GM12878 (cell line): ENCODE results near the gene PRKCD. TPM values are rescaled to one million over a fixed set of nuclear protein-coding genes. Genes with fewer than 3 reads are reported as not detected.
A peak's percentile ranks its signal among the peaks of the same experiment; 100 is the strongest.

ENCODE experiments used
- BHLHE40 ChIP-seq, 2 experiments: fragments of 450-650 bp in 1 of 2; IDR thresholded peaks; 2 replicates each; pipeline ENCODE4 v1.6.1; 2011 to 2017; ENCODE audit warnings: low read depth in 2 of 2, borderline replicate concordance in 1 of 2, improper control_type of control experiment in 1 of 2, low read length in 1 of 2, mild to moderate bottlenecking in 1 of 2
- CHD2 ChIP-seq: IDR thresholded peaks from 2 replicates; pipeline ENCODE4 v1.6.1; 2011; ENCODE audit warnings: low read depth, low read length, improper control_type of control experiment, borderline replicate concordance
- E2F4 ChIP-seq: IDR thresholded peaks from 2 replicates; pipeline ENCODE4 v1.6.1; 2012; ENCODE audit warnings: low read depth, low read length, improper control_type of control experiment
- E2F8 ChIP-seq: fragments of 450-650 bp; IDR thresholded peaks from 2 replicates; pipeline ENCODE4 v1.6.1; 2018; ENCODE audit warnings: mild to moderate bottlenecking, low read depth, moderate library complexity; ENCODE audit not compliant: partially characterized antibody
- FOXK2 ChIP-seq: fragments of 450-650 bp; IDR thresholded peaks from 2 replicates; pipeline ENCODE4 v1.6.1; 2017; ENCODE audit warnings: mild to moderate bottlenecking, moderate library complexity
- HDAC6 ChIP-seq: fragments of 200-600 bp; sonication (generic); IDR thresholded peaks from one replicate; pipeline ENCODE4 v1.8.0; 2017; ENCODE audit warnings: antibody characterized with exemption; ENCODE audit not compliant: unreplicated experiment
- JUNB ChIP-seq: IDR thresholded peaks from 2 replicates; pipeline ENCODE4 v1.6.1; 2016; ENCODE audit warnings: antibody characterized with exemption, mild to moderate bottlenecking
- JUND ChIP-seq: IDR thresholded peaks from 2 replicates; pipeline ENCODE4 v1.6.1; 2012; ENCODE audit warnings: low read depth, mild to moderate bottlenecking, low read length, improper control_type of control experiment, moderate library complexity
- MLLT1 ChIP-seq: fragments of 450-650 bp; IDR thresholded peaks from 2 replicates; pipeline ENCODE4 v1.6.1; 2016; ENCODE audit warnings: mild to moderate bottlenecking
- MTA3 ChIP-seq: IDR thresholded peaks from 2 replicates; pipeline ENCODE4 v1.6.1; 2012; ENCODE audit warnings: low read length, inconsistent platforms, borderline replicate concordance
- MXI1 ChIP-seq: fragments of 150-350 bp; IDR thresholded peaks from 2 replicates; pipeline ENCODE4 v1.6.1; 2011; ENCODE audit warnings: low read depth, mild to moderate bottlenecking, inconsistent platforms, low read length, improper control_type of control experiment
- NKRF ChIP-seq: fragments of 450-650 bp; conservative IDR thresholded peaks from 2 replicates; pipeline ENCODE4 v1.6.1; 2017; ENCODE audit warnings: mild to moderate bottlenecking, moderate library complexity
- RELB ChIP-seq: fragments of 450-650 bp; IDR thresholded peaks from 2 replicates; pipeline ENCODE4 v1.6.1; 2017; ENCODE audit warnings: low read depth, mild to moderate bottlenecking, moderate library complexity
- SMARCA5 ChIP-seq: fragments of 450-650 bp; IDR thresholded peaks from 2 replicates; pipeline ENCODE4 v1.6.1; 2017; ENCODE audit warnings: mild to moderate bottlenecking
- SMC3 ChIP-seq: IDR thresholded peaks from 2 replicates; pipeline ENCODE4 v1.6.1; 2011; ENCODE audit warnings: low read length, improper control_type of control experiment, borderline replicate concordance
- TCF12 ChIP-seq: IDR thresholded peaks from 2 replicates; pipeline ENCODE4 v1.6.1; 2011; ENCODE audit warnings: low read depth, mild to moderate bottlenecking, low read length
- WRNIP1 ChIP-seq: IDR thresholded peaks from 2 replicates; pipeline ENCODE4 v1.6.1; 2011; ENCODE audit warnings: low read depth, low read length, improper control_type of control experiment, borderline replicate concordance
- ZBED1 ChIP-seq: IDR thresholded peaks from 2 replicates; pipeline ENCODE4 v1.6.1; 2016; ENCODE audit warnings: borderline replicate concordance
- ZNF207 ChIP-seq: fragments of 450-650 bp; IDR thresholded peaks from 2 replicates; pipeline ENCODE4 v1.6.1; 2014; ENCODE audit warnings: antibody characterized with exemption, mild to moderate bottlenecking, borderline replicate concordance
- polyA plus RNA-seq, 11 experiments: library from polyadenylated mRNA; depleted of rRNA in 4 of 11; unstranded in 6 of 11; stranded (reverse) in 5 of 11; fragments of >200 nt; fragmentation: Nextera tagmentation in 4 of 11; fragmentation: Illumina TruSeq in 1 of 11; extraction: Ambion mirVana in 4 of 11; extraction: Trizol in 1 of 11; gene quantifications; 1 replicate in 1 of 11; 2 replicates in 10 of 11; pipeline versions ENCODE4 v1.2.1 to v1.2.3, GENCODE V29; 2011 to 2016; ENCODE audit warnings: inconsistent platforms in 2 of 11, missing spikeins in 2 of 11, low read depth in 1 of 11
- total RNA-seq, 4 experiments: library from RNA; depleted of rRNA in 3 of 4; stranded (reverse); fragments of >200 nt in 3 of 4; fragmentation: Illumina TruSeq in 1 of 4; extraction: Trizol in 1 of 4; gene quantifications; 2 replicates each; pipeline versions ENCODE4 v1.2.1 to v1.2.3, GENCODE V29; 2013 to 2021

The PRKCD gene
- total and polyA plus RNA-seq, 10 of the 15 experiments (the other 5 are each of a cell fraction or from before 2014, with no cell fraction given) = 10.0 to 114 (median 42.4) TPM

GRCh38 chr3:53196575-53197407 is 35.8 kb downstream of the PRKCD start (continued):
- TF ChIP-seq E2F8 (no peak), MXI1 (0 out of 2 replicates have a peak, but pooled peaks have one; percentile 36), TCF12 (0 out of 2 replicates have a peak, but pooled peaks have one; percentile 39), E2F4 (no peak), MTA3 (no peak), CHD2 (peak; percentile 97), JUNB (no peak), ZBED1 (0 out of 2 replicates have a peak, but pooled peaks have one; percentile 63), WRNIP1 (no peak), MLLT1 (peak; percentile 72), JUND (no peak), FOXK2 (no peak), ZNF207 (peak; percentile 74; the same call in 1 of the 2 replicates), SMARCA5 (no peak), RELB (no peak; the same call in 1 of the 2 replicates), HDAC6 (no peak), SMC3 (peak; percentile 44; the same call in 1 of the 2 replicates), BHLHE40 (IDR thresholded peaks at IDR 0.05; ENCODE audit: borderline replicate concordance in 1 of 2, low read depth in 2 of 2, low read length in 1 of 2) (peak; percentile 79 to 89), NKRF (no peak)
